ENCODE results near the gene FAAP20. TPM values are rescaled to one million over a fixed set of nuclear protein-coding genes. Genes with fewer than 3 reads are reported as not detected.
A peak's percentile ranks its signal among the peaks of the same experiment; 100 is the strongest.

FAAP20 gene
- total and polyA plus RNA-seq, 9 of the 15 experiments (the other 6 are each of a cell fraction or from before 2014, with no cell fraction given): 0.58 to 143 (median 9.9) TPM

GRCh38 chr1:2175681-2176454, 18.7 kb downstream of the FAAP20 start:
- ATAC-seq: peak; percentile 83
- peak overlapping the region; percentile 74 for H3K27ac ChIP-seq (ENCODE audit: extremely low read depth, low read depth, low read length)
- TF ChIP-seq MXD1 (CRISPR knock-in tag; IDR thresholded peaks at IDR 0.05; ENCODE audit: borderline replicate concordance, poor library complexity, severe bottlenecking) (no peak), ATF2 (CRISPR knock-in tag; IDR thresholded peaks at IDR 0.05) (no peak), ETS1 (conservative IDR thresholded peaks at IDR 0.05; ENCODE audit: control insufficient read depth, low read depth, low read length) (no peak), GABPB2 (CRISPR knock-in tag; conservative IDR thresholded peaks at IDR 0.05) (no peak; the same call in 1 of the 2 replicates), NEUROD1 (IDR thresholded peaks at IDR 0.05; ENCODE audit: borderline replicate concordance, low read depth, low read length, partially characterized antibody) (no peak), MAFK (IDR thresholded peaks at IDR 0.05; ENCODE audit: low read length) (peak; percentile 12; the same call in 1 of the 2 replicates), HDAC6 (IDR thresholded peaks at IDR 0.05; ENCODE audit: low read depth, low read length) (no peak), BRF2 (IDR thresholded peaks at IDR 0.05; ENCODE audit: borderline replicate concordance, insufficient read depth, insufficient read length) (no peak), KDM2B (CRISPR knock-in tag; IDR thresholded peaks at IDR 0.05) (no peak), TOE1 (IDR thresholded peaks at IDR 0.05; ENCODE audit: borderline replicate concordance) (peak; percentile 93), TOE1 (CRISPR knock-in tag; IDR thresholded peaks at IDR 0.05; ENCODE audit: borderline replicate concordance, low read depth) (peak; percentile 37; the same call in 1 of the 2 replicates), POLR2B (IDR thresholded peaks at IDR 0.05; ENCODE audit: low read depth, partially characterized antibody) (peak; percentile 50), MLX (CRISPR knock-in tag; conservative IDR thresholded peaks at IDR 0.05) (0 out of 4 replicates have a peak, but pooled peaks of 1 of the 2 experiments have one; percentile 75), NFE2L1 (tag; IDR thresholded peaks at IDR 0.05; ENCODE audit: borderline replicate concordance, low read depth) (no peak)

More at GRCh38 chr1:2175681-2176454, 18.7 kb downstream of the FAAP20 start:
- ChIA-PET CTCF (ENCODE audit: low intra/inter-chr PET ratio) (interaction anchor here (0.8 to 2.1 kb wide), 3 partner anchors 139 to 237 kb away, joined by 3 to 7 read pairs (median 4); no protein-coding TSS in a partner anchor), POLR2A (interaction anchor here (0.6 to 2.1 kb wide), 18 partner anchors 9 to 1112 kb away, joined by 3 to 8 read pairs (median 3); partner anchors contain the start of gene TMEM52)
- Histone ChIP-seq H3K27me3 (ENCODE audit: control insufficient read depth in 2 of 2, insufficient read depth in 2 of 2, low read length in 2 of 2) (peaks cover 21 to 31% of the 10 kb centered on the region in 2 experiments; a peak in 4 of 5 replicates), H3K9me1 (ENCODE audit: control insufficient read depth, insufficient read depth, low read length) (peaks cover 9% of the 10 kb centered on the region), H3K4me1 (replicated peaks in 1 of 2; ENCODE audit: control insufficient read depth in 2 of 2, insufficient read depth in 2 of 2, low read length in 2 of 2) (peaks cover 39 to 87% of the 10 kb centered on the region in 2 experiments), H3K36me3 (ENCODE audit: control insufficient read depth, insufficient read depth, low read length) (no peaks in the 10 kb centered on the region), H3K4me3 (peak overlapping the region; percentile 22), H3K9ac (ENCODE audit: insufficient read depth in 1 of 2, low read depth in 2 of 2, low read length in 2 of 2) (peak overlapping the region; percentile 65 to 87), H3K9me3 (replicated peaks; ENCODE audit: control insufficient read depth, insufficient read depth, low read depth, low read length) (no peaks in the 10 kb centered on the region), H4K20me1 (replicated peaks; ENCODE audit: control insufficient read depth, insufficient read depth, low read length) (no peaks in the 10 kb centered on the region; the same call in 1 of the 2 replicates), H3K79me2 (ENCODE audit: control insufficient read depth, insufficient read depth, low read length) (peaks cover 3% of the 10 kb centered on the region; the same call in 1 of the 3 replicates), H2AFZ (ENCODE audit: low read depth, low read length) (peak overlapping the region; percentile 99), H3K4me2 (ENCODE audit: insufficient read depth, low read length) (peak overlapping the region; percentile 84)
- intact Hi-C loops (cut with micrococcal nuclease): loop anchor here (1.0 to 2.0 kb wide), 3 partner anchors 43 to 205 kb away; no protein-coding TSS in a partner anchor
- peak; percentile 96 for FAIRE-seq
- in situ Hi-C loops (cut with MboI): loop anchor here (25.0 kb wide), 1 partner anchor 361 kb away; the partner anchor contains the start of genes HES5 and PANK4
- WGBS (ENCODE audit: insufficient coverage, low coverage, missing lambda C conversion rate): 21% methylated on average over 42 of the region's 42 CpGs
- BruUV-seq (replicated peaks): no TSS peak
- peak; percentile 87 to 93 (median 92) for DNase-seq (ENCODE audit: extremely low read depth in 1 of 4, low spot score in 3 of 4)
